ENCODE results near the gene TIMP2. TPM values are rescaled to one million over a fixed set of nuclear protein-coding genes. Genes with fewer than 3 reads are reported as not detected.

TIMP2 gene
- total and polyA plus RNA-seq, 2 of the 8 experiments (the other 6 are each of a cell fraction or from before 2014, with no cell fraction given) = 18.2 to 43.3 TPM

- no peak overlapping the region for H4K91ac ChIP-seq (replicated peaks; ENCODE audit: insufficient read length, low read length)
- H3K27ac ChIP-seq (ENCODE audit: low read depth, low read length) = no peak overlapping the region
- H3K23me2 ChIP-seq (ENCODE audit: low read depth, low read length) = 0 out of 2 replicates have a peak, but pooled peaks cover 1% of the 10 kb centered on the region
- H2AK5ac ChIP-seq (ENCODE audit: low read depth, low read length) = no peak overlapping the region
- H4K5ac ChIP-seq (ENCODE audit: insufficient read length, low read depth, low read length) = no peak overlapping the region
- H2BK5ac ChIP-seq (ENCODE audit: low read depth, low read length) = no peak overlapping the region
- WGBS, 2 experiments (ENCODE audit: extremely low coverage in 1 of 2, insufficient coverage in 1 of 2, insufficient read length in 1 of 2, insufficient replicate concordance in 2 of 2, low coverage in 1 of 2, low lambda C conversion rate in 2 of 2, missing lambda C conversion rate in 1 of 2) = 94% methylated on average over 11 of the region's 12 CpGs; no CpG with 5 or more reads in 1 of the 2 experiments
- no peaks in the 10 kb centered on the region for H3K79me1 ChIP-seq (ENCODE audit: low read depth, low read length)
- no peaks in the 10 kb centered on the region for H3K36me3 ChIP-seq (ENCODE audit: control insufficient read depth in 2 of 4, insufficient read depth in 4 of 4, low read length in 3 of 4)
- no peak overlapping the region for H2AFZ ChIP-seq (ENCODE audit: low read length)
- no peaks in the 10 kb centered on the region for H3K79me2 ChIP-seq (ENCODE audit: control insufficient read depth in 1 of 2, insufficient read depth in 2 of 2, low read length in 2 of 2)
- H2BK15ac ChIP-seq (ENCODE audit: low read length) = no peak overlapping the region
- DNase-seq (ENCODE audit: low read depth in 1 of 2, low spot score in 2 of 2) = no peak
- no peak overlapping the region for H3K9ac ChIP-seq (replicated peaks in 1 of 4; ENCODE audit: extremely low read depth in 1 of 4, low read depth in 3 of 4, low read length in 3 of 4)
- peaks cover 0 to 7% (median under 1%) of the 10 kb centered on the region in 4 experiments; a peak in 3 of 7 replicates for H3K4me1 ChIP-seq (replicated peaks in 1 of 4; ENCODE audit: control insufficient read depth in 3 of 4, insufficient read depth in 4 of 4, low read length in 3 of 4)
- H4K8ac ChIP-seq (ENCODE audit: extremely low read depth, insufficient read depth, low read length) = no peak overlapping the region
- no peak for FAIRE-seq
- ChIA-PET POLR2A (ENCODE audit: partially characterized antibody) (no interaction called here), CTCF (ENCODE audit: partially characterized antibody) (interaction anchor here (1.1 to 1.6 kb wide), 4 partner anchors 10 to 88 kb away, joined by 3 to 7 read pairs (median 5); no protein-coding TSS in a partner anchor)
- no peak overlapping the region for H3K4me3 ChIP-seq (ENCODE audit: extremely low read depth in 1 of 4, insufficient read depth in 2 of 4, low read depth in 3 of 4, low read length in 4 of 4)
- no peak overlapping the region for H3K4ac ChIP-seq (replicated peaks; ENCODE audit: insufficient read length, low read depth, low read length)
- no peak overlapping the region for H3K4me2 ChIP-seq (ENCODE audit: insufficient read depth in 1 of 2, low read depth in 2 of 2, low read length in 2 of 2)
- H3K14ac ChIP-seq (ENCODE audit: insufficient read length) = no peak overlapping the region
- no peaks in the 10 kb centered on the region for H3K27me3 ChIP-seq (replicated peaks in 1 of 4; ENCODE audit: control insufficient read depth in 3 of 4, extremely low read depth in 1 of 4, insufficient read depth in 3 of 4, low read length in 3 of 4)
- no peak overlapping the region for H2BK120ac ChIP-seq (replicated peaks; ENCODE audit: low read depth, low read length)
- H3K56ac ChIP-seq (replicated peaks; ENCODE audit: insufficient read length, low read depth, low read length) = no peak overlapping the region
- H3K23ac ChIP-seq (ENCODE audit: insufficient read length) = no peak overlapping the region
- no peak overlapping the region for H3K18ac ChIP-seq (ENCODE audit: extremely low read depth, low read length)
- H2BK12ac ChIP-seq (ENCODE audit: low read depth, low read length) = no peak overlapping the region
- H2BK20ac ChIP-seq (ENCODE audit: low read length) = no peak overlapping the region
- H3K9me3 ChIP-seq (ENCODE audit: insufficient read depth in 2 of 2, low read depth in 1 of 2, low read length in 1 of 2) = no peaks in the 10 kb centered on the region
- no peaks in the 10 kb centered on the region for H4K20me1 ChIP-seq (replicated peaks in 1 of 2; ENCODE audit: control insufficient read depth in 1 of 2, insufficient read depth in 2 of 2, low read length in 2 of 2)
- no peak for TF ChIP-seq RFX5 (IDR thresholded peaks at IDR 0.05; ENCODE audit: borderline replicate concordance, low read depth, low read length)
- no peak for TF ChIP-seq SIRT6 (IDR thresholded peaks at IDR 0.05; ENCODE audit: low read length)
- TF ChIP-seq, protein P1, sequence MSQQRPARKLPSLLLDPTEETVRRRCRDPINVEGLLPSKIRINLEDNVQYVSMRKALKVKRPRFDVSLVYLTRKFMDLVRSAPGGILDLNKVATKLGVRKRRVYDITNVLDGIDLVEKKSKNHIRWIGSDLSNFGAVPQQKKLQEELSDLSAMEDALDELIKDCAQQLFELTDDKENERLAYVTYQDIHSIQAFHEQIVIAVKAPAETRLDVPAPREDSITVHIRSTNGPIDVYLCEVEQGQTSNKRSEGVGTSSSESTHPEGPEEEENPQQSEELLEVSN (IDR thresholded peaks at IDR 0.05) = no peak
- no peak for TF ChIP-seq CHD2 (IDR thresholded peaks at IDR 0.05; ENCODE audit: low read length)
- TF ChIP-seq GTF2F1 (IDR thresholded peaks at IDR 0.05; ENCODE audit: borderline replicate concordance, low read depth, low read length) = no peak
Observed at GRCh38 chr17:78957128-78957527, 31.9 kb upstream of the TIMP2 start.

Data from H1 (cell line).